GM19043 (cell line): ENCODE data around the gene OGDHL.

Experiments
- ATAC-seq: cut with Tn5 transposase; IDR thresholded peaks from one replicate; pipeline ENCODE4 v1.9.1; 2021; ENCODE audit warnings: low read depth; ENCODE audit not compliant: unreplicated experiment

Gene OGDHL

GRCh38 chr10:49696311-49696710, 65.8 kb downstream of the OGDHL start:
- ATAC-seq, result no peak

GRCh38 chr10:49694466-49694865, 67.7 kb downstream of the OGDHL start:
- ATAC-seq, result no peak

- ATAC-seq, result no peak
Measured at GRCh38 chr10:49691588-49691987, 70.5 kb downstream of the OGDHL start.

- no peak for ATAC-seq
Measured at GRCh38 chr10:49690698-49691356, 71.3 kb downstream of the OGDHL start.

GRCh38 chr10:49689882-49690510, 72.1 kb downstream of the OGDHL start:
- ATAC-seq, result no peak

GRCh38 chr10:49688920-49689319, 73.2 kb downstream of the OGDHL start:
- ATAC-seq, result no peak

GRCh38 chr10:49688261-49688846, 73.8 kb downstream of the OGDHL start:
- no peak for ATAC-seq

- no peak for ATAC-seq
Measured at GRCh38 chr10:49686651-49687050, 75.5 kb downstream of the OGDHL start.
